ENCODE results near the gene DDX56.

DNA sequence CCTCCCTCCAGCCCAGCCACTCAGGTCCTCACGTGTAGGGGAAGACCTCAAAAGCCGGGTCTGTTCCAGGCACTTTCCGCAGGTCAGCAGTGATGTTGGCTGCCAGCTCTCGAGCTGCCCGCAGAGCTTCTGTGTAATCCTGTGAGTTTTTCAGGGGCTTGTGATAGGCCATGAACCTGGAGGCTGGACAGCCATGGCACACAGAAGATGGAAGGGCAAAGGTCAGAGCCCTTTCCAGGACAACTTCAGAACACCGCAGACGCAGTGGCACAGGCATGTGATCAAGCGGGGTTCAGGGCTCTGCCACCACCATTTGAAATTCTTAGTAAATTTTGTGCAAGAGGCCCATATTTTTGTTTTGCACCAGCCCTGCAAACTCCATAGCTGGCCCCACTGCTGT lies 56.5 kb downstream of the DDX56 start:
- TF ChIP-seq, protein P1, sequence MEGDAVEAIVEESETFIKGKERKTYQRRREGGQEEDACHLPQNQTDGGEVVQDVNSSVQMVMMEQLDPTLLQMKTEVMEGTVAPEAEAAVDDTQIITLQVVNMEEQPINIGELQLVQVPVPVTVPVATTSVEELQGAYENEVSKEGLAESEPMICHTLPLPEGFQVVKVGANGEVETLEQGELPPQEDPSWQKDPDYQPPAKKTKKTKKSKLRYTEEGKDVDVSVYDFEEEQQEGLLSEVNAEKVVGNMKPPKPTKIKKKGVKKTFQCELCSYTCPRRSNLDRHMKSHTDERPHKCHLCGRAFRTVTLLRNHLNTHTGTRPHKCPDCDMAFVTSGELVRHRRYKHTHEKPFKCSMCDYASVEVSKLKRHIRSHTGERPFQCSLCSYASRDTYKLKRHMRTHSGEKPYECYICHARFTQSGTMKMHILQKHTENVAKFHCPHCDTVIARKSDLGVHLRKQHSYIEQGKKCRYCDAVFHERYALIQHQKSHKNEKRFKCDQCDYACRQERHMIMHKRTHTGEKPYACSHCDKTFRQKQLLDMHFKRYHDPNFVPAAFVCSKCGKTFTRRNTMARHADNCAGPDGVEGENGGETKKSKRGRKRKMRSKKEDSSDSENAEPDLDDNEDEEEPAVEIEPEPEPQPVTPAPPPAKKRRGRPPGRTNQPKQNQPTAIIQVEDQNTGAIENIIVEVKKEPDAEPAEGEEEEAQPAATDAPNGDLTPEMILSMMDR (IDR thresholded peaks at IDR 0.05; ENCODE audit: low read depth, low read length) = no peak
- no peak for TF ChIP-seq EZH2phosphoT487 (IDR thresholded peaks at IDR 0.05; ENCODE audit: low read depth)
